Measurements from ENCODE around the gene CRNKL1.

DNA sequence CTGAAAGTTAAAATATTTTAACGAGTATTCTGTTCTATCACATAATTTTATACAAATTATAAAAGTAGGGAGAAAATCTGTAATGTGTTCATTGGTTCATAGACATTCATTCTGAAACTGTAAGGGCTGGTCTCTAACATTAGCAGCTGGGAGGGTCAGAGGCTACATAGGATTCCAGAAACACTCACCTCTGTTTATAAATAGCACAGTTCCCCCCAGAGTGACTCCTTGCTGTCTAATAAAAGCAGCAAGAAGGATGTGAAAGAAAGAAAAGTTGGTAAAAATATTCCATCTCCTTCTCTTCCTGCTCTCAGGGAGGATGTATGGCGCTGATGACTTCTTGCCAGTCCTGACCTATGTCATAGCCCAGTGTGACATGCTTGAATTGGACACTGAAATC lies 60.4 kb downstream of the CRNKL1 start:
- TF ChIP-seq, protein P1, sequence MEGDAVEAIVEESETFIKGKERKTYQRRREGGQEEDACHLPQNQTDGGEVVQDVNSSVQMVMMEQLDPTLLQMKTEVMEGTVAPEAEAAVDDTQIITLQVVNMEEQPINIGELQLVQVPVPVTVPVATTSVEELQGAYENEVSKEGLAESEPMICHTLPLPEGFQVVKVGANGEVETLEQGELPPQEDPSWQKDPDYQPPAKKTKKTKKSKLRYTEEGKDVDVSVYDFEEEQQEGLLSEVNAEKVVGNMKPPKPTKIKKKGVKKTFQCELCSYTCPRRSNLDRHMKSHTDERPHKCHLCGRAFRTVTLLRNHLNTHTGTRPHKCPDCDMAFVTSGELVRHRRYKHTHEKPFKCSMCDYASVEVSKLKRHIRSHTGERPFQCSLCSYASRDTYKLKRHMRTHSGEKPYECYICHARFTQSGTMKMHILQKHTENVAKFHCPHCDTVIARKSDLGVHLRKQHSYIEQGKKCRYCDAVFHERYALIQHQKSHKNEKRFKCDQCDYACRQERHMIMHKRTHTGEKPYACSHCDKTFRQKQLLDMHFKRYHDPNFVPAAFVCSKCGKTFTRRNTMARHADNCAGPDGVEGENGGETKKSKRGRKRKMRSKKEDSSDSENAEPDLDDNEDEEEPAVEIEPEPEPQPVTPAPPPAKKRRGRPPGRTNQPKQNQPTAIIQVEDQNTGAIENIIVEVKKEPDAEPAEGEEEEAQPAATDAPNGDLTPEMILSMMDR (IDR thresholded peaks at IDR 0.05; ENCODE audit: insufficient read depth, low read length, poor library complexity, severe bottlenecking): no peak
- TF ChIP-seq EZH2phosphoT487 (conservative IDR thresholded peaks at IDR 0.05; ENCODE audit: low read length): no peak
